SJCRH30 (cell line): Measurements from ENCODE around the gene DEFB126. TPM values are rescaled to one million over a fixed set of nuclear protein-coding genes. Genes with fewer than 3 reads are reported as not detected.

ENCODE experiments used
- DNase-seq, 2 experiments: peaks; one replicate each; pipeline ENCODE4 v3.0.0-alpha.2; 2015 to 2020
- H3K27ac ChIP-seq: fragments of 250-450 bp; sonication (Bioruptor Pico); 2 replicates; pipeline ENCODE4 v1.5.1; 2020; ENCODE audit warnings: mild to moderate bottlenecking, moderate library complexity
- H3K27me3 ChIP-seq: fragments of 250-450 bp; sonication (Bioruptor Pico); 2 replicates; pipeline ENCODE4 v1.5.1; 2020; ENCODE audit warnings: mild to moderate bottlenecking, moderate library complexity
- H3K36me3 ChIP-seq: fragments of 250-450 bp; sonication (Bioruptor Pico); 2 replicates; pipeline ENCODE4 v1.5.1; 2020; ENCODE audit warnings: mild to moderate bottlenecking, moderate library complexity
- H3K4me1 ChIP-seq: fragments of 250-450 bp; sonication (Bioruptor Pico); 2 replicates; pipeline ENCODE4 v1.5.1; 2020; ENCODE audit warnings: mild to moderate bottlenecking, moderate library complexity
- H3K4me3 ChIP-seq: fragments of 250-450 bp; sonication (Bioruptor Pico); 2 replicates; pipeline ENCODE4 v1.5.1; 2020; ENCODE audit warnings: mild to moderate bottlenecking, moderate library complexity
- H3K9me3 ChIP-seq: fragments of 250-450 bp; sonication (Bioruptor Pico); replicated peaks from 2 replicates; pipeline ENCODE4 v1.5.1; 2020; ENCODE audit warnings: mild to moderate bottlenecking, moderate library complexity
- total RNA-seq: library from RNA; depleted of rRNA; stranded (reverse); fragments of >200 nt; shearing (Covaris generic); gene quantifications from 2 replicates; pipeline ENCODE4 v1.2.3, GENCODE V29; 2014; rRNA removed

Gene DEFB126
- total RNA-seq, 1 experiment from 2014 or later, result not detected

- Histone ChIP-seq H3K27ac (no peak overlapping the region), H3K4me3 (no peak overlapping the region), H3K27me3 (no peaks in the 10 kb centered on the region), H3K36me3 (no peaks in the 10 kb centered on the region), H3K9me3 (no peaks in the 10 kb centered on the region), H3K4me1 (no peaks in the 10 kb centered on the region)
- DNase-seq, result no peak
These were observed 41.9 kb downstream of the DEFB126 start for GRCh38 chr20:184288-184687.

DNA sequence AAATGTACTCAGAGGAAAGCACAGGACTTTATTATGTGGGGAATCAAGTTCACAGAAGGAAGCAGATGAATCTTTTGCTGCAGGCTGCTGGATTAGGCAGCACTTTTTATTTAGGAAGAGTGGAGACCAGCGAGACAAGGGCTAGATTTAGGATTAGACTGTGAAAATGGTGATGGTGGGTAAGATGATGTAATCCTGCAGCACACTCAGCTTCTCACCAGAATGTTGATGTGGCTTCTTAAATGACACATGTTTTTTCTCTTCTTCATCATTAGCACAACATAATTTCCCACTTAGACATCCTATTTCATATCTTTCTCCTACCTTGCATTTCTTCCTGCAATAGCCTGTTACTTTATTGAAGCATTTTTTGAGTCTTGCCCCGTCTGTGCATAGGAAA is 45.3 kb downstream of the DEFB126 start:
- no peaks in the 10 kb centered on the region for H3K4me1 ChIP-seq
- H3K36me3 ChIP-seq, result no peaks in the 10 kb centered on the region
- H3K9me3 ChIP-seq, result no peaks in the 10 kb centered on the region
- H3K27me3 ChIP-seq, result no peaks in the 10 kb centered on the region
- no peak for DNase-seq
- H3K27ac ChIP-seq, result no peak overlapping the region
- H3K4me3 ChIP-seq, result no peak overlapping the region

- Histone ChIP-seq H3K9me3 (no peaks in the 10 kb centered on the region), H3K27me3 (peaks cover 3% of the 10 kb centered on the region; the same call in 1 of the 2 replicates), H3K4me1 (no peaks in the 10 kb centered on the region), H3K27ac (no peak within 1 kb of the TSS), H3K4me3 (no peak within 1 kb of the TSS), H3K36me3 (no peaks in the 10 kb centered on the region)
- DNase-seq, result no peak
These were observed 47.2 kb downstream of the DEFB126 start, which contains the start of gene DEFB128 for GRCh38 chr20:189611-190010. DEFB128 (minus strand) TSS chr20:189711; CDS start chr20:189623, 88 bp downstream.

Other genes with a start within 250 kb of the DEFB126 start
- not detected in 2 replicates for gene DEFB125, start 54.9 kb upstream of the DEFB126 start, total RNA-seq
- not detected in 2 replicates for gene DEFB127, start 14.9 kb downstream of the DEFB126 start, total RNA-seq
- not detected in 2 replicates for gene DEFB128, start 47.1 kb downstream of the DEFB126 start, total RNA-seq
- not detected in 2 replicates for gene DEFB129, start 84.7 kb downstream of the DEFB126 start, total RNA-seq
- gene DEFB132, start 115.1 kb downstream of the DEFB126 start, total RNA-seq, result not detected in 2 replicates
- gene C20orf96, start 148.2 kb downstream of the DEFB126 start, total RNA-seq, result 1.5 and 2.3 TPM in 2 replicates
- gene ZCCHC3, start 155.0 kb downstream of the DEFB126 start, total RNA-seq, result 44.8 and 46.5 TPM in 2 replicates
- 12.7 TPM in 2 replicates for gene SOX12, start 183.0 kb downstream of the DEFB126 start, total RNA-seq
- 13.2 and 14.9 TPM in 2 replicates for gene NRSN2, start 204.5 kb downstream of the DEFB126 start, total RNA-seq
- gene TRIB3, start 238.2 kb downstream of the DEFB126 start, total RNA-seq, result 11.3 and 12.4 TPM in 2 replicates